Neural crest cell (in vitro differentiated cells): Measurements from ENCODE around the gene SPINDOC. TPM values are rescaled to one million over a fixed set of nuclear protein-coding genes. Genes with fewer than 3 reads are reported as not detected.

ENCODE experiments used
- DNase-seq: peaks from one replicate; pipeline ENCODE4 v3.0.0; 2021; ENCODE audit warnings: low read depth, mixed read lengths, low spot score
- H3K27ac Mint-ChIP-seq: one replicate; pipeline ENCODE4 v1.8.0; 2021; ENCODE audit warnings: mild to moderate bottlenecking, mixed read lengths; ENCODE audit not compliant: unreplicated experiment
- H3K27me3 Mint-ChIP-seq: 2 replicates; pipeline ENCODE4 v1.8.0; 2021; ENCODE audit warnings: low read depth, mild to moderate bottlenecking, mixed read lengths
- H3K36me3 Mint-ChIP-seq: 2 replicates; pipeline ENCODE4 v1.8.0; 2021; ENCODE audit warnings: low read depth, mild to moderate bottlenecking, mixed read lengths
- H3K4me1 Mint-ChIP-seq: 2 replicates; pipeline ENCODE4 v1.8.0; 2021; ENCODE audit warnings: mixed read lengths
- H3K4me3 Mint-ChIP-seq: one replicate; pipeline ENCODE4 v1.8.0; 2021; ENCODE audit warnings: mild to moderate bottlenecking, mixed read lengths
- H3K9me3 Mint-ChIP-seq: 2 replicates; pipeline ENCODE4 v1.8.0; 2021; ENCODE audit warnings: mixed read lengths
- CTCF ChIP-seq: fragments of 200-600 bp; sonication (generic); conservative IDR thresholded peaks from 2 replicates; pipeline ENCODE4 v1.5.0; 2021; ENCODE audit warnings: antibody characterized with exemption, mild to moderate bottlenecking
- total RNA-seq: library from RNA; stranded (reverse); gene quantifications from 2 replicates; pipeline ENCODE4 v1.2.1, GENCODE V29; 2021

Gene SPINDOC
- total RNA-seq, 1 donor from 2014 or later, result 104 TPM

- no peaks in the 10 kb centered on the region for H3K27me3 Mint-ChIP-seq
- TF ChIP-seq CTCF, result no peak
- DNase-seq, result no peak
- H3K4me1 Mint-ChIP-seq, result peaks cover 37% of the 10 kb centered on the region
- H3K36me3 Mint-ChIP-seq, result no peaks in the 10 kb centered on the region
- H3K9me3 Mint-ChIP-seq, result no peaks in the 10 kb centered on the region
- no peak overlapping the region for H3K4me3 Mint-ChIP-seq
- H3K27ac Mint-ChIP-seq, result no peak overlapping the region
Observed at GRCh38 chr11:63872800-63873197, 59.5 kb downstream of the SPINDOC start.

DNA sequence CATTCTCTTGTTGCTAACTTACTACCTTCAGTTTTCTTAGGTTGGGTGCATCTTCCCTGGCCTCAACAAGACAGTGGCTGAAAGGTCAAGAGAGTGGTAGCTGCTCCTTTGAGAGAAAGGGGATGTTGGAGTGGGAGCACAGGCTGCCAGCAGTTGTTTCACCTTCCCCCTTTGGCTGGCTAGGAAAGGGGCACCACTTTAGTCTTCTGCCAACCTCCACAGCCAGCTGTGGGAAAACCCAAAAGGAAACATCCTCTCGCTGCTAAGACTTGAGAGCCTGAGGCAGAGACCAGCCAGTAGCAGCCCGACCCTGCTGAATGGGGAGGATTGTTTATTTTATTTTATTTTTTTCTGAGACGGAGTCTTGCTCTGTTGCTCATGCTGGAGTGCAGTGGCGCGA is 60.1 kb downstream of the SPINDOC start:
- TF ChIP-seq CTCF, result no peak
- peaks cover 41% of the 10 kb centered on the region for H3K4me1 Mint-ChIP-seq
- DNase-seq, result no peak
- H3K27ac Mint-ChIP-seq, result no peak overlapping the region
- no peaks in the 10 kb centered on the region for H3K9me3 Mint-ChIP-seq
- no peaks in the 10 kb centered on the region for H3K36me3 Mint-ChIP-seq
- no peaks in the 10 kb centered on the region for H3K27me3 Mint-ChIP-seq
- no peak overlapping the region for H3K4me3 Mint-ChIP-seq

DNA sequence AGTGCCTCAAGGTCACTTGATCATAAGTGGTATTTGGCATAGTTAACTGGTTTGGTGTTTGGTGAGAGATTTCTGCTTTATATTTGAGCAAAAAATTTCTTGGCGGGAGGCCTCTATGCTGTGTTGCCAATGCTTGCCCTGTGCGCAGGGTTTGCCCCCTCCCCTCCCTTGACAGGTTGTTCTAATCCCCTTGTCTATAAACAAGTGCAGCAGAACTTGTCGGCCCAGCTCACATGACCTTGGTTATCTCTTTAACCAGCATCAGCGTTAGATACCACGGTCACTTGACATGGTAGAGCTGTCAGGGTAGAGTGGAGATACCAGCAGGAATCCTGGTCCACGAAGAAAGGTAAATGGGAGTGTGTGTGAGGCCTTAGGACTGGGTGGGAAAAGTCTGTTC is 61.3 kb downstream of the SPINDOC start:
- Mint-ChIP-seq H3K4me3 (no peak overlapping the region), H3K36me3 (no peaks in the 10 kb centered on the region), H3K9me3 (no peaks in the 10 kb centered on the region), H3K27ac (no peak overlapping the region), H3K4me1 (peaks cover 47% of the 10 kb centered on the region), H3K27me3 (no peaks in the 10 kb centered on the region)
- no peak for TF ChIP-seq CTCF
- no peak for DNase-seq

GRCh38 chr11:63875506-63876065 is 62.3 kb downstream of the SPINDOC start:
- Mint-ChIP-seq H3K27me3 (no peaks in the 10 kb centered on the region), H3K27ac (no peak overlapping the region), H3K4me1 (peaks cover 50% of the 10 kb centered on the region), H3K4me3 (no peak overlapping the region), H3K36me3 (no peaks in the 10 kb centered on the region), H3K9me3 (no peaks in the 10 kb centered on the region)
- no peak for TF ChIP-seq CTCF
- no peak for DNase-seq

- no peak overlapping the region for H3K4me3 Mint-ChIP-seq
- H3K36me3 Mint-ChIP-seq, result no peaks in the 10 kb centered on the region
- DNase-seq, result no peak
- no peaks in the 10 kb centered on the region for H3K27me3 Mint-ChIP-seq
- no peak for TF ChIP-seq CTCF
- no peaks in the 10 kb centered on the region for H3K9me3 Mint-ChIP-seq
- no peak overlapping the region for H3K27ac Mint-ChIP-seq
- H3K4me1 Mint-ChIP-seq, result peaks cover 51% of the 10 kb centered on the region
Observed at GRCh38 chr11:63876616-63877015, 63.4 kb downstream of the SPINDOC start.

Other genes with a start within 250 kb of the SPINDOC start
- gene PLAAT3, start 199.0 kb upstream of the SPINDOC start, total RNA-seq, result 4.1 and 4.3 TPM in 2 replicates
- 13.2 and 15.2 TPM in 2 replicates for gene ATL3, start 142.1 kb upstream of the SPINDOC start, total RNA-seq
- 136 and 137 TPM in 2 replicates for gene RTN3, start 132.0 kb upstream of the SPINDOC start, total RNA-seq
- gene ZFTA, start 44.7 kb upstream of the SPINDOC start, total RNA-seq, result 67.2 and 67.8 TPM in 2 replicates
- gene MARK2, start 25.7 kb downstream of the SPINDOC start, total RNA-seq, result 42.4 and 42.9 TPM in 2 replicates
- gene RCOR2, start 103.7 kb downstream of the SPINDOC start, total RNA-seq, result 107 and 108 TPM in 2 replicates
- 64.5 and 71.2 TPM in 2 replicates for gene NAA40, start 125.5 kb downstream of the SPINDOC start, total RNA-seq
- 349 and 389 TPM in 2 replicates for gene COX8A, start 161.2 kb downstream of the SPINDOC start, total RNA-seq
- 122 and 124 TPM in 2 replicates for gene OTUB1, start 173.0 kb downstream of the SPINDOC start, total RNA-seq
- 2.4 and 3.0 TPM in 2 replicates for gene FLRT1, start 222.5 kb downstream of the SPINDOC start, total RNA-seq